HG02642 (cell line): ENCODE data around the gene MKRN1.
"Not testable (repeated sequence)": the region's sequence is repeated elsewhere in the genome, so short reads cannot be mapped to it uniquely, and the experiment has no call there.

ENCODE experiments used
- ATAC-seq: cut with Tn5 transposase; IDR thresholded peaks from one replicate; pipeline ENCODE4 v1.9.1; 2021; ENCODE audit warnings: mild to moderate bottlenecking; ENCODE audit not compliant: unreplicated experiment, poor library complexity

Gene MKRN1

GRCh38 chr7:140479062-140479738, at the start of gene MKRN1:
Gene MKRN1, minus strand, starts transcription at chr7:140479505. Its CDS starts 161 bp downstream, at chr7:140479344.
- ATAC-seq: peak; percentile 97

- ATAC-seq: no peak
These were observed 47.7 kb upstream of the MKRN1 start for GRCh38 chr7:140526787-140527664.

GRCh38 chr7:140526214-140526613, 46.9 kb upstream of the MKRN1 start:
- no peak for ATAC-seq

- ATAC-seq: no peak
These were observed 46.4 kb upstream of the MKRN1 start for GRCh38 chr7:140525743-140526142.

GRCh38 chr7:140521421-140521820, 42.1 kb upstream of the MKRN1 start:
- ATAC-seq: no peak

GRCh38 chr7:140519007-140519399, 39.7 kb upstream of the MKRN1 start:
- no peak for ATAC-seq

GRCh38 chr7:140518370-140519006, 39.2 kb upstream of the MKRN1 start:
- no peak for ATAC-seq

- ATAC-seq: peak; percentile 66
These were observed 38.5 kb upstream of the MKRN1 start for GRCh38 chr7:140517546-140518369.

GRCh38 chr7:140512317-140513000, 33.2 kb upstream of the MKRN1 start:
- no peak for ATAC-seq

- no peak for ATAC-seq
These were observed 30.5 kb upstream of the MKRN1 start for GRCh38 chr7:140509789-140510188.

- not testable (repeated sequence) for ATAC-seq
These were observed 28.3 kb upstream of the MKRN1 start for GRCh38 chr7:140507556-140507955.

GRCh38 chr7:140506788-140507464, 27.6 kb upstream of the MKRN1 start:
- ATAC-seq: no peak

- no peak for ATAC-seq
These were observed 22.7 kb upstream of the MKRN1 start for GRCh38 chr7:140501966-140502365.

- ATAC-seq: not testable (repeated sequence)
These were observed 18.5 kb upstream of the MKRN1 start for GRCh38 chr7:140497807-140498206.

- no peak for ATAC-seq
These were observed 18.0 kb upstream of the MKRN1 start for GRCh38 chr7:140497241-140497769.

GRCh38 chr7:140495514-140496097, 16.3 kb upstream of the MKRN1 start:
- no peak for ATAC-seq

GRCh38 chr7:140494867-140495266, 15.6 kb upstream of the MKRN1 start:
- ATAC-seq: no peak

- ATAC-seq: no peak
These were observed 9.7 kb upstream of the MKRN1 start for GRCh38 chr7:140489026-140489359.
